SK-N-SH (cell line): ENCODE measurements around the gene DLX2. TPM values are rescaled to one million over a fixed set of nuclear protein-coding genes. Genes with fewer than 3 reads are reported as not detected.

Source experiments
- CTCF ChIA-PET: fragments of 300-600, 350-600 bp; formaldehyde crosslinking; extraction: SDS; loops from one replicate; lab custom pipeline; 2021; lab: Yijun Ruan, JAX
- POLR2A ChIA-PET: fragments of 350-600 bp; sonication (Branson Sonifier 250); formaldehyde crosslinking; extraction: SDS; loops from one replicate; lab custom pipeline; 2020; ENCODE audit warnings: antibody characterized with exemption, inconsistent platforms; lab: Yijun Ruan, JAX
- DNase-seq: peaks from one replicate; pipeline ENCODE4 v3.0.0; 2012
- H2AFZ ChIP-seq: fragments of 200-600 bp; sonication (generic); 2 replicates; pipeline ENCODE4 v1.8.1; 2016; ENCODE audit warnings: antibody characterized with exemption, mild to moderate bottlenecking, low read depth
- H3F3A ChIP-seq: fragments of 200-600 bp; sonication (generic); replicated peaks from 2 replicates; pipeline ENCODE3; 2016; ENCODE audit warnings: antibody characterized with exemption, mild to moderate bottlenecking; ENCODE audit not compliant: insufficient read depth
- H3K27ac ChIP-seq, 2 experiments: fragments of 200-500 bp in 1 of 2; fragments of 200-600 bp in 1 of 2; sonication (Bioruptor generic) in 1 of 2; sonication (generic), shearing (Covaris generic) in 1 of 2; 2 replicates each; pipeline versions ENCODE4 v1.5.1 to v1.6.1; 2014 to 2016; ENCODE audit warnings: low read depth in 2 of 2, inconsistent platforms in 1 of 2, low read length in 1 of 2, mild to moderate bottlenecking in 1 of 2, mixed read lengths in 1 of 2
- H3K27me3 ChIP-seq: fragments of 200-600 bp; sonication (generic), shearing (Covaris generic); 2 replicates; pipeline ENCODE4 v1.6.1; 2016; ENCODE audit warnings: mixed run types; ENCODE audit not compliant: insufficient read depth
- H3K36me3 ChIP-seq, 2 experiments: fragments of 200-500 bp in 1 of 2; fragments of 200-600 bp in 1 of 2; sonication (Bioruptor generic) in 1 of 2; sonication (generic) in 1 of 2; replicated peaks in 1 of 2; 2 replicates each; pipeline versions ENCODE3 to v1.5.1; 2014 to 2016; ENCODE audit warnings: low read length in 1 of 2, mild to moderate bottlenecking in 1 of 2; ENCODE audit not compliant: insufficient read depth in 2 of 2, control insufficient read depth in 1 of 2
- H3K4me1 ChIP-seq, 2 experiments: fragments of 200-500 bp in 1 of 2; fragments of 200-600 bp in 1 of 2; sonication (Bioruptor generic) in 1 of 2; sonication (generic), shearing (Covaris generic) in 1 of 2; 2 replicates each; pipeline versions ENCODE4 v1.5.1 to v1.6.1; 2014 to 2016; ENCODE audit warnings: low read depth in 1 of 2, low read length in 1 of 2, mixed run types in 1 of 2; ENCODE audit not compliant: insufficient read depth in 2 of 2, control insufficient read depth in 1 of 2
- H3K4me2 ChIP-seq: fragments of 200-600 bp; sonication (generic), shearing (Covaris generic); 2 replicates; pipeline ENCODE4 v1.6.1; 2017; ENCODE audit warnings: mixed run types
- H3K4me3 ChIP-seq, 2 experiments: fragments of 200-500 bp in 1 of 2; fragments of 200-600 bp in 1 of 2; sonication (Bioruptor generic) in 1 of 2; sonication (generic), shearing (Covaris generic) in 1 of 2; 2 replicates each; pipeline versions ENCODE4 v1.5.1 to v1.8.1; 2014 to 2016; ENCODE audit warnings: low read depth in 2 of 2, inconsistent platforms in 1 of 2, low read length in 1 of 2, mild to moderate bottlenecking in 1 of 2, mixed read lengths in 1 of 2, moderate library complexity in 1 of 2
- H3K79me2 ChIP-seq: fragments of 200-600 bp; sonication (generic); 2 replicates; pipeline ENCODE4 v1.8.1; 2017; ENCODE audit warnings: mild to moderate bottlenecking; ENCODE audit not compliant: insufficient read depth
- H3K9ac ChIP-seq: fragments of 200-600 bp; sonication (generic); 2 replicates; pipeline ENCODE4 v1.6.1; 2017; ENCODE audit warnings: mixed run types
- H3K9me2 ChIP-seq: fragments of 200-600 bp; sonication (generic); 2 replicates; pipeline ENCODE4 v1.6.1; 2017; ENCODE audit warnings: mixed run types
- H3K9me3 ChIP-seq: fragments of 200-600 bp; sonication (generic); 2 replicates; pipeline ENCODE4 v1.6.1; 2017; ENCODE audit warnings: mixed run types, mild to moderate bottlenecking, moderate library complexity
- H4K20me1 ChIP-seq: fragments of 200-600 bp; sonication (generic); 2 replicates; pipeline ENCODE4 v1.6.1; 2017; ENCODE audit warnings: mild to moderate bottlenecking, mixed run types; ENCODE audit not compliant: insufficient read depth
- CHD2 ChIP-seq: fragments of 150-350 bp; IDR thresholded peaks from 2 replicates; pipeline ENCODE4 v1.6.1; 2018; ENCODE audit warnings: low read length; ENCODE audit not compliant: partially characterized antibody
- FOXJ3 ChIP-seq: sonication (generic); formaldehyde crosslinking; IDR thresholded peaks from 2 replicates; pipeline ENCODE4 v1.5.1; 2020; ENCODE audit warnings: mild to moderate bottlenecking, missing genetic modification reagents
- FOXM1 ChIP-seq: IDR thresholded peaks from 2 replicates; pipeline ENCODE4 v1.4.0; 2012; ENCODE audit warnings: low read depth, mild to moderate bottlenecking
- GATA2 ChIP-seq: sonication (generic); formaldehyde crosslinking; IDR thresholded peaks from 2 replicates; pipeline ENCODE4 v1.5.0; 2020; ENCODE audit warnings: mild to moderate bottlenecking, missing genetic modification reagents
- IRF3 ChIP-seq: fragments of 150-350 bp; IDR thresholded peaks from 2 replicates; pipeline ENCODE4 v1.6.1; 2016; ENCODE audit warnings: mild to moderate bottlenecking, low read depth, low read length
- JUND ChIP-seq: IDR thresholded peaks from 2 replicates; pipeline ENCODE4 v1.4.0; 2012
- MEF2A ChIP-seq: IDR thresholded peaks from 2 replicates; pipeline ENCODE4 v1.4.0; 2012; ENCODE audit warnings: low read depth, borderline replicate concordance
- NFIC ChIP-seq: IDR thresholded peaks from 2 replicates; pipeline ENCODE4 v1.4.0; 2012; ENCODE audit warnings: borderline replicate concordance
- NRF1 ChIP-seq: IDR thresholded peaks from 2 replicates; pipeline ENCODE4 v1.6.1; 2012; ENCODE audit warnings: low read depth, mild to moderate bottlenecking, low read length
- POLR2AphosphoS5 ChIP-seq: IDR thresholded peaks from 2 replicates; pipeline ENCODE4 v1.6.1; 2012; ENCODE audit warnings: low read depth, low read length
- RCOR1 ChIP-seq: fragments of 150-350 bp; IDR thresholded peaks from 2 replicates; pipeline ENCODE4 v1.6.1; 2017; ENCODE audit warnings: antibody characterized with exemption, low read length
- RFX5 ChIP-seq: IDR thresholded peaks from 2 replicates; pipeline ENCODE4 v1.6.1; 2012; ENCODE audit warnings: mild to moderate bottlenecking, improper control_type of control experiment, low read length
- SIN3A ChIP-seq: IDR thresholded peaks from 2 replicates; pipeline ENCODE4 v1.6.1; 2012; ENCODE audit warnings: low read depth, mild to moderate bottlenecking, low read length, moderate library complexity, borderline replicate concordance
- SMC3 ChIP-seq: IDR thresholded peaks from 2 replicates; pipeline ENCODE4 v1.6.1; 2012; ENCODE audit warnings: low read depth, low read length, improper control_type of control experiment
- TAF1 ChIP-seq: IDR thresholded peaks from 2 replicates; pipeline ENCODE4 v1.6.1; 2012; ENCODE audit warnings: low read depth, mild to moderate bottlenecking, low read length, moderate library complexity, borderline replicate concordance
- TCF12 ChIP-seq: IDR thresholded peaks from 2 replicates; pipeline ENCODE4 v1.4.0; 2012
- TEAD4 ChIP-seq: IDR thresholded peaks from 2 replicates; pipeline ENCODE4 v1.4.0; 2012; ENCODE audit warnings: mild to moderate bottlenecking, borderline replicate concordance; ENCODE audit not compliant: insufficient read depth
- USF1 ChIP-seq: IDR thresholded peaks from 2 replicates; pipeline ENCODE4 v1.4.0; 2012; ENCODE audit warnings: low read depth, borderline replicate concordance
- USF2 ChIP-seq: fragments of 150-350 bp; IDR thresholded peaks from 2 replicates; pipeline ENCODE4 v1.6.1; 2017; ENCODE audit warnings: antibody characterized with exemption, low read length, low read depth, borderline replicate concordance
- YY1 ChIP-seq: IDR thresholded peaks from 2 replicates; pipeline ENCODE4 v1.4.0; 2012; ENCODE audit warnings: low read depth, mild to moderate bottlenecking
- ZBTB33 ChIP-seq: IDR thresholded peaks from 2 replicates; pipeline ENCODE4 v1.4.0; 2012; ENCODE audit warnings: low read depth, borderline replicate concordance
- WGBS: methylation state at CpG from one replicate; pipeline ENCODE4 v1.1.6; 2017; ENCODE audit warnings: low lambda C conversion rate; 5-methylcytosine and 5-hydroxymethylcytosine counted together
- polyA plus RNA-seq, 3 experiments: library from polyadenylated mRNA; depleted of rRNA; stranded (reverse); fragments of >200 nt; gene quantifications; 2 replicates each; pipeline ENCODE4 v1.2.3, GENCODE V29; 2012
- TF ChIP-seq, protein P1 (sequence below): fragments of 200-600 bp; sonication (generic); IDR thresholded peaks from 2 replicates; pipeline ENCODE4 v1.6.1; 2017; ENCODE audit warnings: antibody characterized with exemption, mild to moderate bottlenecking, moderate library complexity
- TF ChIP-seq, protein P2 (sequence below): IDR thresholded peaks from 2 replicates; pipeline ENCODE4 v1.4.0; 2012; ENCODE audit warnings: low read depth

DLX2 gene
- polyA plus RNA-seq, 1 of the 3 experiments (the other 2 are of a cell fraction) = 0.02 TPM

GRCh38 chr2:172098650-172099471, 3.8 kb downstream of the DLX2 start:
- peaks cover 50% of the 10 kb centered on the region for H3K27me3 ChIP-seq
- H3K4me2 ChIP-seq = peak overlapping the region; percentile 75
- CTCF ChIA-PET = interaction anchor here (0.8 to 2.0 kb wide), 7 partner anchors 8 to 528 kb away, joined by 3 to 6 read pairs (median 5); no protein-coding TSS in a partner anchor
- peak overlapping the region; percentile 53; the same call in 1 of the 2 replicates for H3K9ac ChIP-seq
- H3K4me1 ChIP-seq = peaks cover 22 to 39% of the 10 kb centered on the region in 2 experiments
- peak overlapping the region; percentile 41 to 58 for H3K4me3 ChIP-seq
- no peaks in the 10 kb centered on the region for H3K9me3 ChIP-seq
- peaks cover 26% of the 10 kb centered on the region for H3F3A ChIP-seq
- DNase-seq = peak; percentile 69
- no peaks in the 10 kb centered on the region for H3K36me3 ChIP-seq
- H3K9me2 ChIP-seq = no peaks in the 10 kb centered on the region
- peak overlapping the region in 1 of 2 experiments; percentile 51; a peak in 2 of 4 replicates for H3K27ac ChIP-seq
- 6% methylated on average over 32 of the region's 61 CpGs for WGBS
- H4K20me1 ChIP-seq = 0 out of 2 replicates have a peak, but pooled peaks cover 3% of the 10 kb centered on the region
- POLR2A ChIA-PET = no interaction called here
- H3K79me2 ChIP-seq = no peaks in the 10 kb centered on the region
- peak overlapping the region; percentile 61; the same call in 1 of the 2 replicates for H2AFZ ChIP-seq
- no peak for TF ChIP-seq TEAD4
- no peak for TF ChIP-seq TAF1
- no peak for TF ChIP-seq SMC3
- TF ChIP-seq, protein P1, sequence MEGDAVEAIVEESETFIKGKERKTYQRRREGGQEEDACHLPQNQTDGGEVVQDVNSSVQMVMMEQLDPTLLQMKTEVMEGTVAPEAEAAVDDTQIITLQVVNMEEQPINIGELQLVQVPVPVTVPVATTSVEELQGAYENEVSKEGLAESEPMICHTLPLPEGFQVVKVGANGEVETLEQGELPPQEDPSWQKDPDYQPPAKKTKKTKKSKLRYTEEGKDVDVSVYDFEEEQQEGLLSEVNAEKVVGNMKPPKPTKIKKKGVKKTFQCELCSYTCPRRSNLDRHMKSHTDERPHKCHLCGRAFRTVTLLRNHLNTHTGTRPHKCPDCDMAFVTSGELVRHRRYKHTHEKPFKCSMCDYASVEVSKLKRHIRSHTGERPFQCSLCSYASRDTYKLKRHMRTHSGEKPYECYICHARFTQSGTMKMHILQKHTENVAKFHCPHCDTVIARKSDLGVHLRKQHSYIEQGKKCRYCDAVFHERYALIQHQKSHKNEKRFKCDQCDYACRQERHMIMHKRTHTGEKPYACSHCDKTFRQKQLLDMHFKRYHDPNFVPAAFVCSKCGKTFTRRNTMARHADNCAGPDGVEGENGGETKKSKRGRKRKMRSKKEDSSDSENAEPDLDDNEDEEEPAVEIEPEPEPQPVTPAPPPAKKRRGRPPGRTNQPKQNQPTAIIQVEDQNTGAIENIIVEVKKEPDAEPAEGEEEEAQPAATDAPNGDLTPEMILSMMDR = no peak
- TF ChIP-seq MEF2A = no peak
- TF ChIP-seq USF2 = no peak
- no peak for TF ChIP-seq RCOR1
- TF ChIP-seq NRF1 = no peak
- TF ChIP-seq, protein P2, sequence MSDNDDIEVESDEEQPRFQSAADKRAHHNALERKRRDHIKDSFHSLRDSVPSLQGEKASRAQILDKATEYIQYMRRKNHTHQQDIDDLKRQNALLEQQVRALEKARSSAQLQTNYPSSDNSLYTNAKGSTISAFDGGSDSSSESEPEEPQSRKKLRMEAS = peak; percentile 65; the same call in 1 of the 2 replicates
- TF ChIP-seq IRF3 = no peak
- no peak; the same call in 1 of the 2 replicates for TF ChIP-seq SIN3A
- no peak for TF ChIP-seq FOXM1
- peak; percentile 87 for TF ChIP-seq USF1
- TF ChIP-seq JUND = peak; percentile 52; the same call in 1 of the 2 replicates
- TF ChIP-seq YY1 = no peak
- TF ChIP-seq POLR2AphosphoS5 = no peak
- no peak for TF ChIP-seq GATA2 (CRISPR knock-in tag)
- TF ChIP-seq TCF12 = peak; percentile 38; the same call in 1 of the 2 replicates
- TF ChIP-seq ZBTB33 = no peak
- no peak; the same call in 1 of the 2 replicates for TF ChIP-seq NFIC
- TF ChIP-seq RFX5 = no peak
- no peak for TF ChIP-seq FOXJ3 (CRISPR knock-in tag)
- TF ChIP-seq CHD2 = no peak
